Caco-2 (cell line): Measurements from ENCODE around the gene TTC38. TPM values are rescaled to one million over a fixed set of nuclear protein-coding genes. Genes with fewer than 3 reads are reported as not detected.

Experiments
- BruUV-seq: library from RNA; stranded (reverse); fragments of 400-500 nt; replicated peaks from 2 replicates; lab custom pipeline; 2021; lab: Mats Ljungman, UMichigan
- CTCF ChIA-PET: fragments of 300-600 bp; sonication (Branson Sonifier 250); formaldehyde crosslinking; loops from one replicate; lab custom pipeline; 2022; ENCODE audit warnings: antibody characterized with exemption; lab: Charles Lee
- POLR2A ChIA-PET: fragments of 300-600 bp; sonication (Branson Sonifier 250); formaldehyde crosslinking; loops from one replicate; lab custom pipeline; 2022; ENCODE audit warnings: antibody characterized with exemption; lab: Charles Lee
- DNase-seq, 2 experiments: peaks; one replicate each; pipeline versions ENCODE4 v3.0.0 to v3.0.0-alpha.2; 2020 to 2022
- H3K27me3 ChIP-seq: replicated peaks from 2 replicates; pipeline ENCODE4 v1.6.0; 2011; ENCODE audit warnings: low read length; ENCODE audit not compliant: control insufficient read depth, insufficient read depth
- H3K36me3 ChIP-seq: 2 replicates; pipeline ENCODE4 v1.5.1; 2011; ENCODE audit warnings: low read length; ENCODE audit not compliant: control insufficient read depth, insufficient read depth
- H3K4me1 ChIP-seq: fragments of 250-450 bp; sonication (Bioruptor Pico); 2 replicates; pipeline ENCODE4 v1.5.1; 2020; ENCODE audit warnings: mild to moderate bottlenecking
- H3K4me3 ChIP-seq: 2 replicates; pipeline ENCODE4 v1.5.1; 2011; ENCODE audit warnings: low read depth, mild to moderate bottlenecking, control low read depth, low read length
- H3K9me3 ChIP-seq: fragments of 250-450 bp; sonication (Bioruptor Pico); 2 replicates; pipeline ENCODE4 v1.5.1; 2020; ENCODE audit warnings: mild to moderate bottlenecking, moderate library complexity
- H3K27ac Mint-ChIP-seq: one replicate; pipeline ENCODE4 v1.8.0; 2022; ENCODE audit warnings: mixed read lengths; ENCODE audit not compliant: unreplicated experiment
- H3K27me3 Mint-ChIP-seq: one replicate; pipeline ENCODE4 v1.8.0; 2022; ENCODE audit warnings: mixed read lengths; ENCODE audit not compliant: insufficient read depth, unreplicated experiment
- H3K36me3 Mint-ChIP-seq: one replicate; pipeline ENCODE4 v1.8.0; 2022; ENCODE audit warnings: mild to moderate bottlenecking, mixed read lengths; ENCODE audit not compliant: insufficient read depth, unreplicated experiment
- H3K4me1 Mint-ChIP-seq: one replicate; pipeline ENCODE4 v1.8.0; 2022; ENCODE audit warnings: low read depth, mixed read lengths; ENCODE audit not compliant: unreplicated experiment
- H3K4me3 Mint-ChIP-seq: one replicate; pipeline ENCODE4 v1.8.0; 2022; ENCODE audit warnings: mild to moderate bottlenecking, moderate library complexity, mixed read lengths; ENCODE audit not compliant: unreplicated experiment
- H3K9me3 Mint-ChIP-seq: one replicate; pipeline ENCODE4 v1.8.0; 2022; ENCODE audit warnings: mixed read lengths; ENCODE audit not compliant: unreplicated experiment
- CTCF ChIP-seq, 2 experiments: fragments of 200-600 bp in 1 of 2; IDR thresholded peaks; 1 replicate in 1 of 2; 2 replicates in 1 of 2; pipeline versions ENCODE4 v1.5.1 to v1.8.0; 2011 to 2022; ENCODE audit warnings: antibody characterized with exemption in 1 of 2, control low read depth in 1 of 2, inconsistent platforms in 1 of 2, low read depth in 1 of 2, low read length in 1 of 2, mild to moderate bottlenecking in 1 of 2, moderate library complexity in 1 of 2; ENCODE audit not compliant: insufficient read depth in 1 of 2, severe bottlenecking in 1 of 2, unreplicated experiment in 1 of 2
- intact Hi-C: fragments of 100-400 bp; cut with micrococcal nuclease; formaldehyde crosslinking; loops from one replicate; pipeline ENCODE4 v1.10.0; 2022; ENCODE audit not compliant: unreplicated experiment
- total RNA-seq: library from RNA; stranded (reverse); gene quantifications from 2 replicates; pipeline ENCODE4 v1.2.3, GENCODE V29; 2022

TTC38 gene
- total RNA-seq, 1 experiment from 2014 or later, result 44.5 TPM

GRCh38 chr22:46246178-46246577 lies 21.6 kb upstream of the TTC38 start:
- no peak overlapping the region for H3K4me3 Mint-ChIP-seq
- Histone ChIP-seq H3K27me3 (no peaks in the 10 kb centered on the region), H3K9me3 (no peaks in the 10 kb centered on the region), H3K4me3 (no peak overlapping the region), H3K36me3 (no peaks in the 10 kb centered on the region), H3K4me1 (peaks cover 8% of the 10 kb centered on the region)
- no peaks in the 10 kb centered on the region for H3K9me3 Mint-ChIP-seq
- intact Hi-C loops, result no loop called here
- ChIA-PET CTCF (interaction anchor here (0.7 kb wide), 1 partner anchor 49 kb away, joined by 3 read pairs; no protein-coding TSS in a partner anchor), POLR2A (no interaction called here)
- peaks cover under 1% of the 10 kb centered on the region for H3K4me1 Mint-ChIP-seq
- no peak for TF ChIP-seq CTCF (IDR thresholded peaks at IDR 0.05; ENCODE audit: insufficient read depth in 1 of 2, low read depth in 1 of 2, low read length in 1 of 2, severe bottlenecking in 1 of 2, unreplicated experiment in 1 of 2)
- DNase-seq, result no peak
- H3K27me3 Mint-ChIP-seq, result no peaks in the 10 kb centered on the region
- BruUV-seq, result no TSS peak
- H3K27ac Mint-ChIP-seq, result no peak overlapping the region
- H3K36me3 Mint-ChIP-seq, result no peaks in the 10 kb centered on the region

GRCh38 chr22:46247443-46247975 lies 20.3 kb upstream of the TTC38 start:
- TF ChIP-seq CTCF (IDR thresholded peaks at IDR 0.05; ENCODE audit: insufficient read depth in 1 of 2, low read depth in 1 of 2, low read length in 1 of 2, severe bottlenecking in 1 of 2, unreplicated experiment in 1 of 2), result no peak
- Mint-ChIP-seq H3K27ac (no peak overlapping the region), H3K36me3 (no peaks in the 10 kb centered on the region), H3K9me3 (no peaks in the 10 kb centered on the region), H3K27me3 (no peaks in the 10 kb centered on the region), H3K4me1 (peaks cover 7% of the 10 kb centered on the region), H3K4me3 (no peak overlapping the region)
- H3K9me3 ChIP-seq, result no peaks in the 10 kb centered on the region
- no peaks in the 10 kb centered on the region for H3K27me3 ChIP-seq
- no TSS peak for BruUV-seq
- intact Hi-C loops, result no loop called here
- H3K4me3 ChIP-seq, result no peak overlapping the region
- ChIA-PET CTCF (no interaction called here), POLR2A (interaction anchor here (0.6 kb wide), 1 partner anchor 21 kb away, joined by 5 read pairs; the partner anchor contains the start of gene TTC38)
- no peaks in the 10 kb centered on the region for H3K36me3 ChIP-seq
- no peak for DNase-seq
- peaks cover 12% of the 10 kb centered on the region for H3K4me1 ChIP-seq

- H3K36me3 ChIP-seq, result no peaks in the 10 kb centered on the region
- H3K27ac Mint-ChIP-seq, result peak within 1 kb of the TSS; percentile 90
- peaks cover 7% of the 10 kb centered on the region for H3K4me1 Mint-ChIP-seq
- ChIA-PET CTCF (interaction anchor here (0.9 to 1.5 kb wide), 4 partner anchors 46 to 244 kb away, joined by 3 to 5 read pairs (median 3); partner anchors contain the start of genes GTSE1 and TRMU), POLR2A (interaction anchor here (0.6 to 1.0 kb wide), 5 partner anchors 17 to 100 kb away, joined by 3 to 8 read pairs (median 3); partner anchors contain the start of genes GTSE1, PPARA and TTC38)
- H3K36me3 Mint-ChIP-seq, result no peaks in the 10 kb centered on the region
- no peaks in the 10 kb centered on the region for H3K9me3 Mint-ChIP-seq
- H3K4me3 ChIP-seq, result peak within 1 kb of the TSS; percentile 78
- intact Hi-C loops, result loop anchor here (1.0 kb wide), 3 partner anchors 17 to 128 kb away; partner anchors contain the start of gene GTSE1
- H3K27me3 ChIP-seq, result no peaks in the 10 kb centered on the region
- H3K4me1 ChIP-seq, result peaks cover 12% of the 10 kb centered on the region
- H3K9me3 ChIP-seq, result no peaks in the 10 kb centered on the region
- TF ChIP-seq CTCF (IDR thresholded peaks at IDR 0.05; ENCODE audit: insufficient read depth in 1 of 2, low read depth in 1 of 2, low read length in 1 of 2, severe bottlenecking in 1 of 2, unreplicated experiment in 1 of 2), result no peak
- no TSS peak for BruUV-seq
- DNase-seq, result peak; percentile 88 to 95
- no peaks in the 10 kb centered on the region for H3K27me3 Mint-ChIP-seq
- peak within 1 kb of the TSS; percentile 93 for H3K4me3 Mint-ChIP-seq
These were observed 17.6 kb upstream of the TTC38 start, which contains the start of gene CDPF1 for GRCh38 chr22:46250035-46250782. TSS of gene CDPF1 (minus strand) at chr22:46250293. CDS start at chr22:46248284, 2,009 bp downstream.
